ENCODE results near the gene RAB34. TPM values are rescaled to one million over a fixed set of nuclear protein-coding genes. Genes with fewer than 3 reads are reported as not detected.

Gene RAB34
- total RNA-seq, 1 experiment from 2014 or later = 189 TPM

DNA sequence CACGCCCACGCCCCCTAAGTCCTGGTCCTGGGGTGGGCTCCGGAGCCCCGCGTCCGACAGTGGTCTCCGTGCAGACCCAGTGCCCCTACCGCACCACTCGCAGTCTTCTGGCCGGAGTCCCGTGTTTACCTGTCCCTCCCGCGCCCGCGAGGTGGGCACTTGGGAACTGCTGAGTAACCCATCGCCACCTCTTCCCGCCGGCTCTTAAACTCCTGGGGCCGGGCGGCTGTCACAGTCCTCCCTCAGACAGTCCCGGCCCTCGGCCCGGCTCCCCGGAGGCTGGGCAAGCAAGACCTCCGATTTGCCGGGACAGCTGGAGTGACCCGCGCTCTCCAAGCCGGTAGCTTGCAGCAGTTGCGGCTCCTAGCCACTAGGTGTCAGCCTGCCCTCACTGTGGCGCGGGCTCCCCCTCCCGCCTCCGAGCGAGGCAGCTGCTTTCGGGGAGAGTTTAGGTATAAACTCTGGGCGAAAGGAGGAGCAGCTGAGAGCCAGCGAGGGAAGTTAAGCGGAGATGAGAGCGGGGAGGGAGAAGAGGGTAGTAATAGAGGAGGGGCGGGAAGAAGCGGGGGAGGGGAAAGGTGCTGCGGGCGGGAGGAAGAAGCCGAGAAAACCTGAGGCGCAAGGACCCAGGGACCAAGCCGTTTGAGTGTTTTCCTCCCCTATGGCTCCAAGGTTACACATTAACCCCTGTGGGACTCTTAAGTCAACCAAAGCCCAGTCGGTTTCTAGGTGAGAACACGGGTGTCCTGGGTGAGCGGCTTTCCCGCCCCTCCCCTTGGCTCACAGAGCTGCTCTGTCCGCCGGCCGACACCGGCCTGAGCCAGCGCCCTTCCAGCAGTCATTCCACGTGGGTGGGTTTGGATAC lies 9.2 kb upstream of the RAB34 start:
- peak overlapping the region; percentile 88 for H2BK120ac ChIP-seq (ENCODE audit: low read depth, low read length, poor library complexity, severe bottlenecking)
- H3K18ac ChIP-seq (ENCODE audit: insufficient read length, low read depth, low read length) = peak overlapping the region; percentile 65
- H3K9me3 Mint-ChIP-seq = no peaks in the 10 kb centered on the region; a peak in 2 of 5 replicates
- H3K27me3 ChIP-seq (ENCODE audit: insufficient read depth, low read length) = no peaks in the 10 kb centered on the region
- H3K23me2 ChIP-seq (ENCODE audit: insufficient read length, low read depth, low read length, poor library complexity, severe bottlenecking) = peaks cover 20% of the 10 kb centered on the region
- no peaks in the 10 kb centered on the region for H4K20me1 ChIP-seq (ENCODE audit: control insufficient read depth, insufficient read depth, insufficient read length)
- no peak overlapping the region for H2AFZ ChIP-seq (ENCODE audit: low read length)
- peaks cover 24 to 34% (median 28%) of the 10 kb centered on the region in 3 experiments; a peak in 6 of 7 replicates for H3K36me3 Mint-ChIP-seq (ENCODE audit: insufficient read depth in 1 of 3, low read depth in 3 of 3)
- H3K14ac ChIP-seq (ENCODE audit: insufficient read depth, low read length) = peak overlapping the region; percentile 95
- peaks cover 3% of the 10 kb centered on the region for H3K79me1 ChIP-seq (ENCODE audit: insufficient read depth, low read depth, low read length, poor library complexity, severe bottlenecking)
- H3T11ph ChIP-seq (ENCODE audit: low read length) = no peak overlapping the region
- peak overlapping the region; percentile 85 for H4K5ac ChIP-seq (ENCODE audit: insufficient read length, low read depth, low read length)
- H4K91ac ChIP-seq (ENCODE audit: insufficient read length, low read depth, low read length) = no peak overlapping the region
- no peaks in the 10 kb centered on the region for H3K9me3 ChIP-seq (ENCODE audit: control insufficient read depth, low read depth, low read length)
- no peak overlapping the region for H2AK5ac ChIP-seq (ENCODE audit: insufficient read length, low read length)
- H3K23ac ChIP-seq (ENCODE audit: insufficient read length, low read depth, low read length) = no peak overlapping the region
- peak overlapping the region; percentile 51 for H2BK12ac ChIP-seq (ENCODE audit: insufficient read length, low read depth, low read length)
- peak overlapping the region; percentile 85 for H2BK5ac ChIP-seq (ENCODE audit: insufficient read length, low read length)
- peak overlapping the region; percentile 79 for H3K4me2 ChIP-seq (ENCODE audit: insufficient read depth, insufficient read length, low read length)
- DNase-seq = peak; percentile 99
- no peak overlapping the region for H4K8ac ChIP-seq (replicated peaks; ENCODE audit: insufficient read length, low read depth, low read length)
- peaks cover 29 to 38% of the 10 kb centered on the region in 2 experiments for H3K4me1 Mint-ChIP-seq
- H3K56ac ChIP-seq (ENCODE audit: insufficient read length, low read depth, low read length) = no peak overlapping the region
- H3K4me3 Mint-ChIP-seq = peak overlapping the region; percentile 95 to 96
- peak overlapping the region; percentile 74 for H3K9ac ChIP-seq (ENCODE audit: extremely low read depth, insufficient read length, low read length)
- H2BK20ac ChIP-seq (ENCODE audit: low read depth, low read length, poor library complexity, severe bottlenecking) = no peak overlapping the region
- H3K27ac ChIP-seq (ENCODE audit: insufficient read length, low read depth, low read length) = peak overlapping the region; percentile 92
- peak overlapping the region; percentile 98 to 99 (median 99) for H3K27ac Mint-ChIP-seq
- no peaks in the 10 kb centered on the region; the same call in 1 of the 2 replicates for H3K27me3 Mint-ChIP-seq (ENCODE audit: low read depth)
- WGBS (ENCODE audit: extremely low coverage, insufficient read length, low lambda C conversion rate) = no CpG with 5 or more reads among the region's 57 CpGs
- H3K79me2 ChIP-seq (ENCODE audit: insufficient read depth, low read length) = no peaks in the 10 kb centered on the region
- TF ChIP-seq, protein P1, sequence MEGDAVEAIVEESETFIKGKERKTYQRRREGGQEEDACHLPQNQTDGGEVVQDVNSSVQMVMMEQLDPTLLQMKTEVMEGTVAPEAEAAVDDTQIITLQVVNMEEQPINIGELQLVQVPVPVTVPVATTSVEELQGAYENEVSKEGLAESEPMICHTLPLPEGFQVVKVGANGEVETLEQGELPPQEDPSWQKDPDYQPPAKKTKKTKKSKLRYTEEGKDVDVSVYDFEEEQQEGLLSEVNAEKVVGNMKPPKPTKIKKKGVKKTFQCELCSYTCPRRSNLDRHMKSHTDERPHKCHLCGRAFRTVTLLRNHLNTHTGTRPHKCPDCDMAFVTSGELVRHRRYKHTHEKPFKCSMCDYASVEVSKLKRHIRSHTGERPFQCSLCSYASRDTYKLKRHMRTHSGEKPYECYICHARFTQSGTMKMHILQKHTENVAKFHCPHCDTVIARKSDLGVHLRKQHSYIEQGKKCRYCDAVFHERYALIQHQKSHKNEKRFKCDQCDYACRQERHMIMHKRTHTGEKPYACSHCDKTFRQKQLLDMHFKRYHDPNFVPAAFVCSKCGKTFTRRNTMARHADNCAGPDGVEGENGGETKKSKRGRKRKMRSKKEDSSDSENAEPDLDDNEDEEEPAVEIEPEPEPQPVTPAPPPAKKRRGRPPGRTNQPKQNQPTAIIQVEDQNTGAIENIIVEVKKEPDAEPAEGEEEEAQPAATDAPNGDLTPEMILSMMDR (conservative IDR thresholded peaks at IDR 0.05) = peak; percentile 98
- no peak overlapping the region; the same call in 1 of the 2 replicates for H3K4ac ChIP-seq (ENCODE audit: low read depth, low read length)
- 0 out of 2 replicates have a peak, but pooled peaks cover 2% of the 10 kb centered on the region for H3K4me1 ChIP-seq (ENCODE audit: insufficient read depth, low read length)
- no peak overlapping the region for H2BK15ac ChIP-seq (ENCODE audit: low read depth, low read length)

Measured in H9 (cell line).